Measurements from ENCODE around the gene KCNQ1OT1.

The KCNQ1OT1 gene

GRCh38 chr11:2576111-2576510 lies 123.7 kb downstream of the KCNQ1OT1 start:
- Histone ChIP-seq H3K27ac (no peak overlapping the region), H3K4me3 (no peak overlapping the region)
- no peak for DNase-seq (ENCODE audit: low spot score)

DNA sequence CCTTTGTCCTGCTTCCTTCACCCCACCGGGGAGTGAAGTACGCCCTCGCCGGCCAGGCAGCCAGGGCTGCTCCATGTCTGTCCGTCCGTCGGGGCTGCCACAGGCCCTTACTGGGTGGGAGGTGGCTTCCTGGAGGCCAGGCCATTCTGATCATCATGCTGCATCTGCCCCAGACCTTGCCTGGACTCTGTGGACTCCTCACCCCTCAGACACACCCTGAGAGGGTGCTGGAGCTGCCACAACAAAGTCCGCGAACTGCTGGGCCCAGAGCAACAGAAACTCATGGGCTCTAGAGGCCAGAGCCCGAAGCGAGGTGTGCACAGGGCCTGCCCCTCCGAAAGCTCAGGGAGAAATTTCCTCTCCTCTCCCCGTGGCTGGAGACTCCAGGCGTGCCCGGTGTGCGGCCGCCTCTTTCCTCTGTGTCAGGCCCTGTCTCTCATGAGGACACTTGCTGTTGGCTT lies 124.2 kb downstream of the KCNQ1OT1 start:
- DNase-seq (ENCODE audit: low spot score) = peak; percentile 36
- no peak overlapping the region for H3K27ac ChIP-seq
- TF ChIP-seq, protein P1, sequence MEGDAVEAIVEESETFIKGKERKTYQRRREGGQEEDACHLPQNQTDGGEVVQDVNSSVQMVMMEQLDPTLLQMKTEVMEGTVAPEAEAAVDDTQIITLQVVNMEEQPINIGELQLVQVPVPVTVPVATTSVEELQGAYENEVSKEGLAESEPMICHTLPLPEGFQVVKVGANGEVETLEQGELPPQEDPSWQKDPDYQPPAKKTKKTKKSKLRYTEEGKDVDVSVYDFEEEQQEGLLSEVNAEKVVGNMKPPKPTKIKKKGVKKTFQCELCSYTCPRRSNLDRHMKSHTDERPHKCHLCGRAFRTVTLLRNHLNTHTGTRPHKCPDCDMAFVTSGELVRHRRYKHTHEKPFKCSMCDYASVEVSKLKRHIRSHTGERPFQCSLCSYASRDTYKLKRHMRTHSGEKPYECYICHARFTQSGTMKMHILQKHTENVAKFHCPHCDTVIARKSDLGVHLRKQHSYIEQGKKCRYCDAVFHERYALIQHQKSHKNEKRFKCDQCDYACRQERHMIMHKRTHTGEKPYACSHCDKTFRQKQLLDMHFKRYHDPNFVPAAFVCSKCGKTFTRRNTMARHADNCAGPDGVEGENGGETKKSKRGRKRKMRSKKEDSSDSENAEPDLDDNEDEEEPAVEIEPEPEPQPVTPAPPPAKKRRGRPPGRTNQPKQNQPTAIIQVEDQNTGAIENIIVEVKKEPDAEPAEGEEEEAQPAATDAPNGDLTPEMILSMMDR (IDR thresholded peaks at IDR 0.05) = no peak
- H3K4me3 ChIP-seq = no peak overlapping the region

More at GRCh38 chr11:2576111-2576510, 123.7 kb downstream of the KCNQ1OT1 start:
- TF ChIP-seq, protein P1 (IDR thresholded peaks at IDR 0.05) = no peak

GRCh38 chr11:2574553-2575535 lies 125.0 kb downstream of the KCNQ1OT1 start:
- Histone ChIP-seq H3K4me3 (no peak overlapping the region), H3K27ac (no peak overlapping the region)
- TF ChIP-seq, protein P1 (IDR thresholded peaks at IDR 0.05) = no peak
- DNase-seq (ENCODE audit: low spot score) = peak; percentile 62

DNA sequence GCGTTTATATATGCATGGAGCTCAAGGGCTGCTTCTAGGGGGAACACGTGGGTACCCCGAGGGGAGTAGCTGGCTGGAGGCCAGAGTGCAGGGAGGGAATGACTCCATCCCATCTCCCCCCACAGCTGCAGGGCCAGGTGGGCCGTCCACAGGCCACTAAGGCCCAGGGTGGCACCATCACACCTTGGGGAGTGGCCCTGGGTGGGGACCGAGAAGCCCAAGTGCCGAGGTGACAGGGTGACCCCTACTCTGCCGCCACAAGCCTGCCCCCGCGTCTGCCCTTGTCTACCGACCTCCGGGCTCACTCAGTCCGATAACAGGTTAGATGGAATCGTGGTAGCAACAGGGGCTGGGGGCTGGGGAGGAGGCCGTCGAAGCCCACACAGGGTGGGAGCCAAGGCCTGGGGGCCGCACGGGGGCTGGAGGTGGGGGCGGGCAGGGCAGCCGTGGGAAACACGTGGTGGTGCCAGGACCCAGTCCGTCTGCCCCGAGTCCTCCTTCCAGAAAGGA lies 125.7 kb downstream of the KCNQ1OT1 start:
- TF ChIP-seq, protein P1 (IDR thresholded peaks at IDR 0.05) = no peak
- H3K4me3 ChIP-seq = no peak overlapping the region
- peak; percentile 45 for DNase-seq (ENCODE audit: low spot score)
- no peak overlapping the region for H3K27ac ChIP-seq

DNA sequence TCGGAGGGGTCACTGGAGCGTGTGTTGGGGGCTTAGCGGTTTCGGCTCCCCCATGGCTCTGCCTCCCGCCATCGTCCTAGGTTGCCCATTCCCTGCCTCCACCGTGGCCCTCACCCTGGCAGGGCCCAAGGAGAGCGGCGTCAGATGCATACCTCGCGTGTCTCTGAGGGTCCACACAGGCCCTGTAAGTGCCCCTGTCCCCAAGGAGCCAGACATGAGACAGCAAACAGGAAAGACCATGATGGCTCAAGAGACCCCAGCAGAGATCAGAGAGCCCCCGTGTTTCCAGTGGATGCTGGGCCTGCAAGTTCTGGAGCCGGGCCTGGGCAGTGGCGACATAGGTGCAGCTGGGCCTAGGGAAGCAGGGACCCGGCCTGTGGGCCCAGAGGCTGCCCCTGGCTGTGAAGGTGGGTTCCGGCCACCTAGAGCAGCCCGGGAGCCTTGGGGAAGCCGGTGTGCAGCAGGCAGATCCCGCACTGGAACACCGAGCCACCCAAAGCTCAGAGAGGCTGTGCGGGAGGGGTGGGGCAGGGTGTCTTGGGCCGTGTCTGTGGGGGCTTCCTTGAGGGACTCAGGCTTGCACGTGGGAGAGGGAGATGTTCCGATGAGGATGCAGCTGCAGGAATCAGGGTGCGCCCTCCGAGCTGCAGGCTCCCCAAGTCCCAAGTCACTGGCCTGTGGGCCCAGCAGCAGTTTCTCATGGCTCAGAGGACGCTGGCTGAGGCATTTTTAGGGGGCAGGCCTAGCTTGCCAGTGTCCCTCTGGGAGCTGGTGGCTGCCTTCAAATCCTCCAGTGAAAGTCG lies 126.4 kb downstream of the KCNQ1OT1 start:
- TF ChIP-seq, protein P1 (IDR thresholded peaks at IDR 0.05) = no peak
- no peak for DNase-seq (ENCODE audit: low spot score)
- Histone ChIP-seq H3K4me3 (no peak overlapping the region), H3K27ac (no peak overlapping the region)

DNA sequence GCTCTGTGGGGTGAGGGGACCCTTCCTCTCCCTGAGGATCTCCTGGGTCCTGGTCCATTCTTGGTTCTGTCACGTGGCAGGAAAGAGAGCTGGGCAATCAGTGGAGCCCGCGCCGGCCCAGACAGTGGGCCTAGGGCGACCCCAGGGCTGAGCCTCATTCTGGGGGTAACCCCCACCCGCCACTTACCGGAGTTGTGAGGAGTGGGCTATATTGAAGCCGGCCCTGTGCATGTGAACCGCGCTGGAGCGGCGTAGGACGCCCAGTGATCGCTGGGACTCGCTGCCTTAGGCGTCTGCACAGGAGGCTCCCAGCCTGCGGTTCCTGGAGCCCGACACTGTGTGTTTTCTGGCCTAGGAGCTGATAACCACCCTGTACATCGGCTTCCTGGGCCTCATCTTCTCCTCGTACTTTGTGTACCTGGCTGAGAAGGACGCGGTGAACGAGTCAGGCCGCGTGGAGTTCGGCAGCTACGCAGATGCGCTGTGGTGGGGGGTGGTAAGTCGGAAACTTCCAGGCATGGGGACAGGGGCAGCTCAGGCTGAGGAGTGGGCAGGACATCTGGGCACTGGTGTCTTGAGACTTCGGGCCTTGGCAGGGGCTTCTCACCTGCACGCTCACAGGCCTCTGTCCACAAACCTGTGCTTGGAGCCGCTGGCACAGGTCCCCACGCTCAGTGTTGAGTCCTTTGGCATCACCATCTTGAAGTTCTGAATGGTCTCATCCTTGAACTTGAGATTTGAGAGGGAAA lies 127.1 kb downstream of the KCNQ1OT1 start:
- TF ChIP-seq, protein P1 (IDR thresholded peaks at IDR 0.05) = no peak
- Histone ChIP-seq H3K4me3 (no peak overlapping the region), H3K27ac (no peak overlapping the region)
- DNase-seq (ENCODE audit: low spot score) = no peak

Measured in coronary artery (tissue), 2 donors.